Liver (tissue), 9 donors: ENCODE data around the gene IGF2BP2. TPM values are rescaled to one million over a fixed set of nuclear protein-coding genes. Genes with fewer than 3 reads are reported as not detected.
"Not testable (repeated sequence)": the region's sequence is repeated elsewhere in the genome, so short reads cannot be mapped to it uniquely, and the experiment has no call there.

Source experiments
- DNase-seq: peaks from one replicate; pipeline ENCODE4 v3.0.0-alpha.2; 2017; ENCODE audit warnings: low spot score
- H3K27ac ChIP-seq, 2 donors: one replicate each; pipeline ENCODE4 v1.7.0; 2013; ENCODE audit warnings: inconsistent platforms in 2 of 2, low read length in 2 of 2, control low read depth in 1 of 2, low read depth in 1 of 2, mild to moderate bottlenecking in 1 of 2
- H3K27me3 ChIP-seq, 4 donors: one replicate each; pipeline versions ENCODE4 v1.6.1 to v1.7.0; 2013; ENCODE audit warnings: low read length in 3 of 4, inconsistent platforms in 1 of 4, mild to moderate bottlenecking in 1 of 4, moderate library complexity in 1 of 4; ENCODE audit not compliant: control insufficient read depth in 4 of 4, insufficient read depth in 4 of 4
- H3K36me3 ChIP-seq, 4 donors: one replicate each; pipeline versions ENCODE4 v1.6.1 to v1.7.0; 2013; ENCODE audit warnings: low read length in 3 of 4, mild to moderate bottlenecking in 3 of 4, low read depth in 1 of 4, moderate library complexity in 1 of 4; ENCODE audit not compliant: control insufficient read depth in 4 of 4, insufficient read depth in 3 of 4
- H3K4me1 ChIP-seq, 4 donors: one replicate each; pipeline versions ENCODE4 v1.6.1 to v1.7.0; 2013; ENCODE audit warnings: low read length in 3 of 4, mild to moderate bottlenecking in 3 of 4, moderate library complexity in 1 of 4; ENCODE audit not compliant: control insufficient read depth in 4 of 4, insufficient read depth in 4 of 4
- H3K4me3 ChIP-seq, 3 donors: one replicate each; pipeline versions ENCODE4 v1.6.1 to v1.7.0; 2013; ENCODE audit warnings: low read length in 3 of 3, control low read depth in 1 of 3, low read depth in 1 of 3, mild to moderate bottlenecking in 1 of 3
- H3K9ac ChIP-seq, 2 donors: one replicate each; pipeline ENCODE4 v1.7.0; 2013; ENCODE audit warnings: low read length in 2 of 2, mild to moderate bottlenecking in 2 of 2, moderate library complexity in 2 of 2, control low read depth in 1 of 2, low read depth in 1 of 2
- H3K9me3 ChIP-seq, 4 donors: one replicate each; pipeline versions ENCODE4 v1.6.1 to v1.7.0; 2013; ENCODE audit warnings: low read length in 3 of 4; ENCODE audit not compliant: control insufficient read depth in 4 of 4
- ATF3 ChIP-seq: IDR thresholded peaks from 2 replicates; pipeline ENCODE4 v1.6.1; 2016; ENCODE audit warnings: antibody characterized with exemption
- EGR1 ChIP-seq, 2 donors: IDR thresholded peaks; 2 replicates each; pipeline ENCODE4 v1.6.1; 2016 to 2018; ENCODE audit warnings: antibody characterized with exemption in 2 of 2, low read depth in 2 of 2
- FOXA1 ChIP-seq: IDR thresholded peaks from 2 replicates; pipeline ENCODE4 v1.6.1; 2016; ENCODE audit warnings: antibody characterized with exemption
- FOXA2 ChIP-seq: IDR thresholded peaks from 2 replicates; pipeline ENCODE4 v1.6.1; 2016; ENCODE audit warnings: antibody characterized with exemption
- GABPA ChIP-seq, 2 donors: IDR thresholded peaks in 1 of 2; conservative IDR thresholded peaks in 1 of 2; 2 replicates each; pipeline ENCODE4 v1.6.1; 2016; ENCODE audit warnings: antibody characterized with exemption in 2 of 2, mild to moderate bottlenecking in 1 of 2, moderate library complexity in 1 of 2
- HNF4A ChIP-seq, 2 donors: conservative IDR thresholded peaks; 2 replicates each; pipeline ENCODE4 v1.6.1; 2016; ENCODE audit warnings: antibody characterized with exemption in 2 of 2, mild to moderate bottlenecking in 2 of 2
- HNF4G ChIP-seq: IDR thresholded peaks from 2 replicates; pipeline ENCODE4 v1.6.1; 2016; ENCODE audit warnings: antibody characterized with exemption
- JUND ChIP-seq, 2 donors: IDR thresholded peaks; 2 replicates each; pipeline ENCODE4 v1.6.1; 2016; ENCODE audit warnings: antibody characterized with exemption in 2 of 2
- RAD21 ChIP-seq, 2 donors: IDR thresholded peaks; 2 replicates each; pipeline ENCODE4 v1.6.1; 2016; ENCODE audit warnings: antibody characterized with exemption in 2 of 2, mild to moderate bottlenecking in 2 of 2
- REST ChIP-seq: IDR thresholded peaks from 2 replicates; pipeline ENCODE4 v1.6.1; 2016; ENCODE audit warnings: antibody characterized with exemption, mild to moderate bottlenecking
- RXRA ChIP-seq, 2 donors: IDR thresholded peaks; 2 replicates each; pipeline ENCODE4 v1.6.1; 2017 to 2018; ENCODE audit warnings: antibody characterized with exemption in 2 of 2, mild to moderate bottlenecking in 1 of 2
- SP1 ChIP-seq: IDR thresholded peaks from 2 replicates; pipeline ENCODE4 v1.6.1; 2018; ENCODE audit warnings: antibody characterized with exemption, mild to moderate bottlenecking
- TAF1 ChIP-seq: conservative IDR thresholded peaks from 2 replicates; pipeline ENCODE4 v1.6.1; 2016; ENCODE audit warnings: antibody characterized with exemption, mild to moderate bottlenecking
- YY1 ChIP-seq: IDR thresholded peaks from 2 replicates; pipeline ENCODE4 v1.6.1; 2016; ENCODE audit warnings: antibody characterized with exemption, mild to moderate bottlenecking
- WGBS: extraction: QIAGEN DNeasy Blood & Tissue Kit; methylation state at CpG from one replicate; pipeline ENCODE4 v1.1.7; 2013; 5-methylcytosine and 5-hydroxymethylcytosine counted together
- polyA plus RNA-seq, 2 donors: library from polyadenylated mRNA; stranded (reverse) in 1 of 2; unstranded in 1 of 2; fragments of 200-250 nt in 1 of 2; fragments of >200 nt in 1 of 2; fragmentation: Nextera tagmentation in 1 of 2; extraction: Ambion mirVana in 1 of 2; gene quantifications; one replicate each; pipeline versions ENCODE4 v1.2.1 to v1.2.3, GENCODE V29; 2013 to 2015
- total RNA-seq, 2 donors: library from RNA; depleted of rRNA; stranded (reverse); fragments of >200 nt; gene quantifications; one replicate each; pipeline ENCODE4 v1.2.3, GENCODE V29; 2014
- TF ChIP-seq, protein P1 (sequence below): IDR thresholded peaks from 2 replicates; pipeline ENCODE4 v1.6.1; 2016; ENCODE audit warnings: antibody characterized with exemption
- TF ChIP-seq, protein P2 (sequence below): IDR thresholded peaks from 2 replicates; pipeline ENCODE4 v1.6.1; 2016; ENCODE audit warnings: antibody characterized with exemption
- TF ChIP-seq, protein P3 (sequence below): fragments of 150-350 bp; IDR thresholded peaks from 2 replicates; pipeline ENCODE4 v1.5.1; 2017; ENCODE audit warnings: improper control_type of control experiment, low read depth, low read length; ENCODE audit not compliant: missing input control
- donor health status: healthy.
- donor health status: healthy.
- donor health status: healthy.
- donor health status: healthy.
- donor health status: healthy.

The IGF2BP2 gene
- total and polyA plus RNA-seq, 4 donors, result 0.67 to 35.0 (median 1.7) TPM

- Histone ChIP-seq H3K27ac (no peak overlapping the region), H3K9me3 (no peaks in the 10 kb centered on the region), H3K9ac (no peak overlapping the region), H3K36me3 (no peaks in the 10 kb centered on the region), H3K4me3 (no peak overlapping the region), H3K27me3 (peaks cover 0 to 5% (median 1%) of the 10 kb centered on the region in 4 donors), H3K4me1 (no peaks in the 10 kb centered on the region)
- 81% methylated on average over 2 of the region's 2 CpGs for WGBS
- TF ChIP-seq, protein P1, sequence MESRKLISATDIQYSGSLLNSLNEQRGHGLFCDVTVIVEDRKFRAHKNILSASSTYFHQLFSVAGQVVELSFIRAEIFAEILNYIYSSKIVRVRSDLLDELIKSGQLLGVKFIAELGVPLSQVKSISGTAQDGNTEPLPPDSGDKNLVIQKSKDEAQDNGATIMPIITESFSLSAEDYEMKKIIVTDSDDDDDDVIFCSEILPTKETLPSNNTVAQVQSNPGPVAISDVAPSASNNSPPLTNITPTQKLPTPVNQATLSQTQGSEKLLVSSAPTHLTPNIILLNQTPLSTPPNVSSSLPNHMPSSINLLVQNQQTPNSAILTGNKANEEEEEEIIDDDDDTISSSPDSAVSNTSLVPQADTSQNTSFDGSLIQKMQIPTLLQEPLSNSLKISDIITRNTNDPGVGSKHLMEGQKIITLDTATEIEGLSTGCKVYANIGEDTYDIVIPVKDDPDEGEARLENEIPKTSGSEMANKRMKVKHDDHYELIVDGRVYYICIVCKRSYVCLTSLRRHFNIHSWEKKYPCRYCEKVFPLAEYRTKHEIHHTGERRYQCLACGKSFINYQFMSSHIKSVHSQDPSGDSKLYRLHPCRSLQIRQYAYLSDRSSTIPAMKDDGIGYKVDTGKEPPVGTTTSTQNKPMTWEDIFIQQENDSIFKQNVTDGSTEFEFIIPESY, result no peak
- no peak for TF ChIP-seq YY1
- no peak for TF ChIP-seq GABPA (IDR thresholded peaks at IDR 0.05 in 1 of 2, conservative IDR thresholded peaks at IDR 0.05 in 1 of 2)
- TF ChIP-seq FOXA1, result no peak
- TF ChIP-seq FOXA2, result no peak
- TF ChIP-seq EGR1 (IDR thresholded peaks at IDR 0.05; ENCODE audit: low read depth in 2 of 2), result no peak
- TF ChIP-seq RAD21 (IDR thresholded peaks at IDR 0.05), result no peak
- DNase-seq, result no peak
Observed at GRCh38 chr3:185813205-185813604, 11.6 kb downstream of the IGF2BP2 start.

DNA sequence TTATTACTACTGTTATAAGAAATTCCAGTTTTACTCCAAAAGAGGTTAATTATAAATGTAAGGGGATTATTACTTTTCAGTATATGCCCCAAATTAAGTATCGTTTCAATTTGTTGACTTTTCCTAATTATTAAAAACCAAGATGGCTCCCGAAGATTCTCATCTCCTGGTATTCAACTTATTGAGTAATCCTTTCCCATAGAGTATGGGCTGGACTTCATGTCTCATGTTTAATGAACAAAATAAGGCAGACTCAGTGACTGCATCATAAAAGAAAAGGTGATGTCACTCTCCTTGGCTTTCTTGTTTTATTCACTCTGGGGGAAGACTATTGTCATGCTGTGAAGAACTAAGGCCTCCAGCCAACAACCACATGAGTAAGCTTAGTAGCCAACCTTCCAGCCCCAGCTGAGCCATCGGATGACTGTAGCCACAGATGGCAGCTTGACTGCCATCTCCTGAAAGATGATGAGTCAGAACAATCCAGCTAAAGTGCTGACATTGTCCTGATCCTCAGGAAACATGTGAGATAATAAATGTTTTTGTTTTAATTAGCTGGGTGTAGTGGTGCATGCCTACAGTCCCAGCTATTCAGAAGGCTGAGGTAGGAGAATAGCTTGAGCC, 17.3 kb downstream of the IGF2BP2 start:
- Histone ChIP-seq H3K36me3 (no peaks in the 10 kb centered on the region), H3K4me3 (no peak overlapping the region), H3K27me3 (peaks cover 0 to 3% (median 0%) of the 10 kb centered on the region in 4 donors), H3K4me1 (no peaks in the 10 kb centered on the region), H3K27ac (no peak overlapping the region), H3K9ac (no peak overlapping the region), H3K9me3 (peaks cover 0 to 2% (median 0%) of the 10 kb centered on the region in 4 donors)
- TF ChIP-seq, protein P2, sequence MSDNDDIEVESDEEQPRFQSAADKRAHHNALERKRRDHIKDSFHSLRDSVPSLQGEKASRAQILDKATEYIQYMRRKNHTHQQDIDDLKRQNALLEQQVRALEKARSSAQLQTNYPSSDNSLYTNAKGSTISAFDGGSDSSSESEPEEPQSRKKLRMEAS, result no peak
- TF ChIP-seq FOXA1, result no peak
- TF ChIP-seq, protein P3, sequence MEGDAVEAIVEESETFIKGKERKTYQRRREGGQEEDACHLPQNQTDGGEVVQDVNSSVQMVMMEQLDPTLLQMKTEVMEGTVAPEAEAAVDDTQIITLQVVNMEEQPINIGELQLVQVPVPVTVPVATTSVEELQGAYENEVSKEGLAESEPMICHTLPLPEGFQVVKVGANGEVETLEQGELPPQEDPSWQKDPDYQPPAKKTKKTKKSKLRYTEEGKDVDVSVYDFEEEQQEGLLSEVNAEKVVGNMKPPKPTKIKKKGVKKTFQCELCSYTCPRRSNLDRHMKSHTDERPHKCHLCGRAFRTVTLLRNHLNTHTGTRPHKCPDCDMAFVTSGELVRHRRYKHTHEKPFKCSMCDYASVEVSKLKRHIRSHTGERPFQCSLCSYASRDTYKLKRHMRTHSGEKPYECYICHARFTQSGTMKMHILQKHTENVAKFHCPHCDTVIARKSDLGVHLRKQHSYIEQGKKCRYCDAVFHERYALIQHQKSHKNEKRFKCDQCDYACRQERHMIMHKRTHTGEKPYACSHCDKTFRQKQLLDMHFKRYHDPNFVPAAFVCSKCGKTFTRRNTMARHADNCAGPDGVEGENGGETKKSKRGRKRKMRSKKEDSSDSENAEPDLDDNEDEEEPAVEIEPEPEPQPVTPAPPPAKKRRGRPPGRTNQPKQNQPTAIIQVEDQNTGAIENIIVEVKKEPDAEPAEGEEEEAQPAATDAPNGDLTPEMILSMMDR, result no peak
- no peak for TF ChIP-seq TAF1
- TF ChIP-seq FOXA2, result no peak
- TF ChIP-seq RXRA (IDR thresholded peaks at IDR 0.05), result no peak
- no peak for TF ChIP-seq GABPA (IDR thresholded peaks at IDR 0.05 in 1 of 2, conservative IDR thresholded peaks at IDR 0.05 in 1 of 2)
- no peak for TF ChIP-seq REST
- no peak for TF ChIP-seq HNF4G
- TF ChIP-seq EGR1 (IDR thresholded peaks at IDR 0.05; ENCODE audit: low read depth in 2 of 2), result no peak
- TF ChIP-seq HNF4A (conservative IDR thresholded peaks at IDR 0.05), result no peak
- TF ChIP-seq, protein P1, result no peak
- no peak for TF ChIP-seq SP1
- no peak for TF ChIP-seq ATF3
- no peak for TF ChIP-seq JUND (IDR thresholded peaks at IDR 0.05)
- TF ChIP-seq YY1, result no peak
- TF ChIP-seq RAD21 (IDR thresholded peaks at IDR 0.05), result no peak
- WGBS, result 94% methylated on average over 3 of the region's 3 CpGs
- DNase-seq, result no peak

- H3K9ac ChIP-seq, H3K4me3 ChIP-seq, H3K27ac ChIP-seq, H3K36me3 ChIP-seq, H3K4me1 ChIP-seq, H3K27me3 ChIP-seq, H3K9me3 ChIP-seq, DNase-seq: not testable (repeated sequence)
- WGBS, result 96% methylated on average over 6 of the region's 6 CpGs
Observed at GRCh38 chr3:185798831-185799110, 26.1 kb downstream of the IGF2BP2 start.
